MG63 (cell line): Measurements from ENCODE around the gene FBLN7. TPM values are rescaled to one million over a fixed set of nuclear protein-coding genes. Genes with fewer than 3 reads are reported as not detected.
A peak's percentile ranks its signal among the peaks of the same experiment; 100 is the strongest.

Source experiments
- DNase-seq: peaks from one replicate; pipeline ENCODE4 v3.0.0-alpha.2; 2020
- H3K27me3 ChIP-seq: fragments of 250-450 bp; sonication (Bioruptor Pico); 2 replicates; pipeline ENCODE4 v1.5.1; 2020; ENCODE audit warnings: mild to moderate bottlenecking, moderate library complexity
- H3K36me3 ChIP-seq: fragments of 250-450 bp; sonication (Bioruptor Pico); 2 replicates; pipeline ENCODE4 v1.5.1; 2020; ENCODE audit warnings: mild to moderate bottlenecking, moderate library complexity
- H3K4me3 ChIP-seq: fragments of 250-450 bp; sonication (Bioruptor Pico); 2 replicates; pipeline ENCODE4 v1.5.1; 2020; ENCODE audit warnings: mild to moderate bottlenecking, moderate library complexity
- H3K9me3 ChIP-seq: fragments of 250-450 bp; sonication (Bioruptor Pico); 2 replicates; pipeline ENCODE4 v1.5.1; 2020; ENCODE audit warnings: mild to moderate bottlenecking, moderate library complexity
- total RNA-seq: library from RNA; depleted of rRNA; stranded (reverse); fragments of >200 nt; shearing (Covaris generic); gene quantifications from 2 replicates; pipeline ENCODE4 v1.2.3, GENCODE V29; 2014; ENCODE audit warnings: low replicate concordance

FBLN7 gene
- total RNA-seq, 1 experiment from 2014 or later = not detected

- no peaks in the 10 kb centered on the region for H3K9me3 ChIP-seq
- H3K27me3 ChIP-seq = no peaks in the 10 kb centered on the region
- DNase-seq = no peak
- no peak overlapping the region for H3K4me3 ChIP-seq
- no peaks in the 10 kb centered on the region for H3K36me3 ChIP-seq
Measured at GRCh38 chr2:112164876-112165275, 26.7 kb downstream of the FBLN7 start.

GRCh38 chr2:112165296-112165695 is 27.1 kb downstream of the FBLN7 start:
- H3K36me3 ChIP-seq = no peaks in the 10 kb centered on the region
- DNase-seq = no peak
- H3K9me3 ChIP-seq = no peaks in the 10 kb centered on the region
- H3K4me3 ChIP-seq = no peak overlapping the region
- H3K27me3 ChIP-seq = no peaks in the 10 kb centered on the region

DNA sequence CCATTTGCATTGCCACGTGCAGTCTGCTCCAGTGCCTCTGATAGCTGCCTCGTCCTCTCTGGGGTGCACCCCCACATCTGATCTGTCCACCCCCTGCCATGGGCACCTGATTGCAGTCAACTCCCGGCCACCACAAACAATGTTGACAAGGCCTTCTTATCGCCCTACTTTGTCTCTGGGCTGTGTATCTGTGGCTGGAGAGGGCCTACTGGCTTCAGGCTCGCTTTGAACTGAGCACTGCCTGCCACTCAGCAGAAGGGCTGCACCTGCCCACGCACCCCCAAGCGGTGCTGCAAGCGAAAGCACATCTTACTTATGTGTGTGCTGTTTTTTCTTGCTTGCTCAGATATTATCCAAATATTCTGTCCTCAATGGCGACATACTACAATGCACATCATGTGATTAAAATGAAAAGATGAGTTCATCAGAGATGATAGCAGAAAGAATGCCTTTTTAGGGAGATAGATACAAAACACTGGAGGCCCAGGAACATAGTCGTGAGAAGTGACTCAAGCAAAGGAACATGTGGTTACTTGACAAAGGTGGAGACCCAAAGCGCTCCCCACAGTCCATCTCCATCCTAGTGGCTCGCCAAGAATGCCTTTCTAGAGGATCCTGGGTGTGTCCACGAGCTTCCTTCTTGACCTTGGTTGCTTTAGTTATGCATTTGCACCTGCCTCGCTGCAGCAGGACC is 28.8 kb downstream of the FBLN7 start:
- H3K36me3 ChIP-seq = no peaks in the 10 kb centered on the region
- H3K27me3 ChIP-seq = no peaks in the 10 kb centered on the region

DNA sequence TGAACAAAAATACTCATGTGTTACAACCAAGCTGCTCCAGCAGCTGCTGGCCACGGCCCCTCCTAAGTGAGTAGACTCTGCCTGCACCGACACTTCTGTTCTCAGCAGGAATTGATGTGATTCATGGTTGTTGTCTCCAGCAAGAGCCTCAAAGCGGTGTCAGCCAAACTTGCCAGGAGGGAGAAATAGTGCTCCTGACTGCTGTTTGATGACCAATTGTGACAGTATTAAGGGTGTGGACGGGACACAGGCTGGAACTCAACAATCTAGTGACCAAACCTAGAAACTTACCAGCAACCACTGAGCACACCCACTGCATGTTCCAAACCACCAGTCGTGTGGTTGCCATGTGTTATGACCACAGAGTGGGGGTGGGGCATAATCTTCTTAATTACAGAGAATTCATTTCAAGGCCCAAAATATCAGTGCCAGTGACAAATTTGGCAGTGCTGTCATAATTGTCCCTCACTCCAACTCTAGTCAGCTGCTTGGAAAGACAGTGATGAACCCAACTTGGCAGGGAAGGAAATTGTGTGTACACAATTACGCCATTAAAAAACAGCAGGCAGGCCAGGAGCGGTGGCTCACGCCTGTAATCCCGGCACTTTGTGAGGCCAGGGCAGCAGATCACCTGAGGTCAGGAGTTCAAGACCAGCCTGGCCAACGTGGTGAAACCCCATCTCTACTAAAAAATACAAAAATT is 30.4 kb downstream of the FBLN7 start:
- peak; percentile 74 for DNase-seq
- Histone ChIP-seq H3K4me3 (no peak overlapping the region), H3K36me3 (no peaks in the 10 kb centered on the region), H3K27me3 (no peaks in the 10 kb centered on the region), H3K9me3 (no peaks in the 10 kb centered on the region)

More for the DNA sequence above, 28.8 kb downstream of the FBLN7 start:
- no peak overlapping the region for H3K4me3 ChIP-seq
- no peak for DNase-seq
- no peaks in the 10 kb centered on the region for H3K9me3 ChIP-seq

GRCh38 chr2:112170495-112170894 is 32.3 kb downstream of the FBLN7 start:
- Histone ChIP-seq H3K9me3 (no peaks in the 10 kb centered on the region), H3K36me3 (no peaks in the 10 kb centered on the region), H3K4me3 (no peak overlapping the region), H3K27me3 (no peaks in the 10 kb centered on the region)
- DNase-seq = no peak

DNA sequence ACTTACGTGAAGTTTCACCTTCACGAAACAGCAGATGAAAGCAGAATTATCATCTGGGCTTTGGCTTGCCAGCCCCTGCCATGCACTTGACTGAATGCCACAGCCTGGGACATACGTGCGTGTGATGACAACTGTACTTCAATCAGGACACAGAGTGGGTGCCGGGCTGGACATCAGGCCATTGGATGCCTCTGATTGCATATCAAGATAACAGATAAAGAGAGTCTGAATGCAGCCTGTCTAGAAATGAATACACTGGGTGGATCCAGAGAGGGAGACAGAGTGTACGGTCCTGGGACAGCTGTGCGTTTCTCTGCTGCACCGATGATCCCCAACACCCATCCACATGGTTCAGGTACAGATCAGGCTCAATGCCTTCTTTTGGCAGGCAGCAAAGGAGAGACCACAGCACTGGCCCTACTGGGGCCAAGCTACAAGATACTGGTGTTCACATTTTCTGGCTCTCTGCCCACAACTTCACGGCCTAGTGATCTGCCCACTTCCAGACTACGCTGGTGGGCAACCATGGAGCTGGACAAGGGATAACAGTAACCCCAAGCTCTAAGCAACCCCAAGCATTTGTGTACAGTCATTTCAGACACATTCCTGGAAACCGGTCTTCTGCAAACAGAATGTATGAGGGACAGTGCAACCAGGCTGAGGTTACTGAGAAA is 35.6 kb downstream of the FBLN7 start:
- H3K4me3 ChIP-seq = no peak overlapping the region
- DNase-seq = no peak
- no peaks in the 10 kb centered on the region for H3K36me3 ChIP-seq
- H3K9me3 ChIP-seq = no peaks in the 10 kb centered on the region
- no peaks in the 10 kb centered on the region for H3K27me3 ChIP-seq

GRCh38 chr2:112174383-112174782 is 36.2 kb downstream of the FBLN7 start:
- H3K4me3 ChIP-seq = no peak overlapping the region
- H3K27me3 ChIP-seq = no peaks in the 10 kb centered on the region
- H3K36me3 ChIP-seq = no peaks in the 10 kb centered on the region
- no peaks in the 10 kb centered on the region for H3K9me3 ChIP-seq
- DNase-seq = no peak

GRCh38 chr2:112175333-112175732 is 37.1 kb downstream of the FBLN7 start:
- Histone ChIP-seq H3K4me3 (no peak overlapping the region), H3K27me3 (no peaks in the 10 kb centered on the region), H3K36me3 (no peaks in the 10 kb centered on the region), H3K9me3 (no peaks in the 10 kb centered on the region; the same call in 1 of the 2 replicates)
- DNase-seq = no peak

- no peaks in the 10 kb centered on the region for H3K27me3 ChIP-seq
- no peaks in the 10 kb centered on the region; the same call in 1 of the 2 replicates for H3K9me3 ChIP-seq
- H3K36me3 ChIP-seq = no peaks in the 10 kb centered on the region
- no peak for DNase-seq
- H3K4me3 ChIP-seq = no peak overlapping the region
Measured at GRCh38 chr2:112175958-112176573, 37.9 kb downstream of the FBLN7 start.

DNA sequence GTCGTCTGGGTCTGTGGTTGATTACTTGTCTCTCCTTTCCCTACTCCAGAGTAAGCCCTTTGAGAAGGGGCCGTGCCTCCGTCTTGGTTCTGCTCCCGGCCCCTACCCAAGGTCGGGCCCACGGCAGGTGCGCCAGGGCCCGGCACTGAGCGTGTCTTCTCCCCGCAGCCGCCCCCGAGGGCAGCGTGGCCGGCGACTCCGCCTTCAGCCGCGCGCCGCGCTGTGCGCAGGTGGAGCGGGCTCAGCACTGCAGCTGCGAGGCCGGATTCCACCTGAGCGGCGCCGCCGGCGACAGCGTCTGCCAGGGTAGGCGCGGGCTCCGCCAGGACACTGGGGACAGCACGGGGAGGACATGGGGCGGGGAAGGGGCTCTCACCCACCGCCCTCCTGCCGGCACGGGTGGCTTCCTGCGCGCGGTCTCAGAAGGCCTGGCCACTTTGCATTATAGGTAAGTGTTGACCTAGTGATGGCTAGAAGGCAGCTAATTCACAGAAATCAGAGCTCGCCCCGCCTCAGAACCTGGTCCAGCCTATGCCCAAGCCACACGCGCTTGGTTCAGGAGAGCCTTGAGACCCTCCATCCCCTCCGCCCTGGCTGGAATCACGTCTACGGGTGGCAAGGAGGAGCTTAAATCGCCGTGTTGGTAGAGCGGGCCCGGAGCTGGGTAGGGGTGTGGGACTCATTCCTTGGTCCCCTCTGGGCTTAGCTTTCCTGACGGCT is 43.5 kb downstream of the FBLN7 start:
- no peak for DNase-seq
- H3K27me3 ChIP-seq = no peaks in the 10 kb centered on the region
- no peaks in the 10 kb centered on the region for H3K36me3 ChIP-seq
- H3K4me3 ChIP-seq = no peak overlapping the region
- no peaks in the 10 kb centered on the region; the same call in 1 of the 2 replicates for H3K9me3 ChIP-seq

- Histone ChIP-seq H3K9me3 (no peaks in the 10 kb centered on the region; the same call in 1 of the 2 replicates), H3K36me3 (no peaks in the 10 kb centered on the region), H3K27me3 (no peaks in the 10 kb centered on the region), H3K4me3 (no peak overlapping the region)
- no peak for DNase-seq
Measured at GRCh38 chr2:112182581-112183034, 44.4 kb downstream of the FBLN7 start.

GRCh38 chr2:112183327-112184025 is 45.3 kb downstream of the FBLN7 start:
- Histone ChIP-seq H3K27me3 (no peaks in the 10 kb centered on the region), H3K36me3 (no peaks in the 10 kb centered on the region), H3K4me3 (no peak overlapping the region), H3K9me3 (no peaks in the 10 kb centered on the region; the same call in 1 of the 2 replicates)
- DNase-seq = no peak

DNA sequence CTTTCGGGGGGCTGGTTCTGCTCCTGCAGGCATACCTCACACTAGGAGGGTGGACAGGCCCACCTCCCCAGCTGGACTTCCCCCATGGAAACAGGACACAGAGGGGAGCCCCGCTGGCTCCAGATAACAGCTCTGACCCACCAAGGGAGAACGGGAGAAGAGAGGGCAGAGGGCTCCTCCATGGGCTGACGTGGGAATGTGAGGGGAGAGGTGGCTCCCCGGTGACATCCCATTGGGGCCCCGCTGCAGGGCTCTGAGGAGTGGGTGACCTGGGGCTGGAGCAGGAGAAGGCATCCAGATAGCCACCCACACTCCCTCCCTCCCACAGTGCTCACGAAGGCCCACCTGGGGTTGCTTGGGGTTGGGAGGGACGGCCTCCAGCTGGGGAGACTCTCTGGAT is 45.9 kb downstream of the FBLN7 start:
- Histone ChIP-seq H3K36me3 (no peaks in the 10 kb centered on the region), H3K4me3 (no peak overlapping the region), H3K27me3 (no peaks in the 10 kb centered on the region), H3K9me3 (no peaks in the 10 kb centered on the region; the same call in 1 of the 2 replicates)
- DNase-seq = no peak

DNA sequence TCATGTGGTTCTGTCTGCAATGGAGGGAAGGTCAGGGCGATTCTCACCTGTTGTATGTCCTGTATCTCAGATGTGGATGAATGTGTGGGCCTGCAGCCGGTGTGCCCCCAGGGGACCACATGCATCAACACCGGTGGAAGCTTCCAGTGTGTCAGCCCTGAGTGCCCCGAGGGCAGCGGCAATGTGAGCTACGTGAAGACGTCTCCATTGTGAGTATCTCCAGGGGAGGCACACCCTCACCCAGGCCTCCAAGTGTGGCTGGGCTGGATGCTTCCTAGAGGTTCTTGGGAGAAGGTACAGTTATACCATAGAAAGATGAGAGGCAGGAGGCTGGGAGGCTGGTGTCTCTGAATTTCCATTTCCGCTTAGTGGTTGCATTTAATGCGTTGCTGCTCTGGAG is 46.9 kb downstream of the FBLN7 start:
- H3K36me3 ChIP-seq = no peaks in the 10 kb centered on the region

GRCh38 chr2:112187046-112187715 is 49.0 kb downstream of the FBLN7 start:
- no peak overlapping the region for H3K4me3 ChIP-seq
- H3K36me3 ChIP-seq = no peaks in the 10 kb centered on the region
- H3K27me3 ChIP-seq = no peaks in the 10 kb centered on the region
- no peaks in the 10 kb centered on the region for H3K9me3 ChIP-seq
- no peak for DNase-seq

More for the DNA sequence above, 46.9 kb downstream of the FBLN7 start:
- Histone ChIP-seq H3K9me3 (no peaks in the 10 kb centered on the region; the same call in 1 of the 2 replicates), H3K27me3 (no peaks in the 10 kb centered on the region), H3K4me3 (no peak overlapping the region)
- DNase-seq = no peak
